GM19395 (cell line): ENCODE measurements around the gene GYPA.
"Not testable (repeated sequence)": the region's sequence is repeated elsewhere in the genome, so short reads cannot be mapped to it uniquely, and the experiment has no call there.

Source experiments
- ATAC-seq: cut with Tn5 transposase; IDR thresholded peaks from one replicate; pipeline ENCODE4 v1.9.1; 2021; ENCODE audit warnings: mild to moderate bottlenecking, moderate library complexity; ENCODE audit not compliant: unreplicated experiment

GYPA gene

DNA sequence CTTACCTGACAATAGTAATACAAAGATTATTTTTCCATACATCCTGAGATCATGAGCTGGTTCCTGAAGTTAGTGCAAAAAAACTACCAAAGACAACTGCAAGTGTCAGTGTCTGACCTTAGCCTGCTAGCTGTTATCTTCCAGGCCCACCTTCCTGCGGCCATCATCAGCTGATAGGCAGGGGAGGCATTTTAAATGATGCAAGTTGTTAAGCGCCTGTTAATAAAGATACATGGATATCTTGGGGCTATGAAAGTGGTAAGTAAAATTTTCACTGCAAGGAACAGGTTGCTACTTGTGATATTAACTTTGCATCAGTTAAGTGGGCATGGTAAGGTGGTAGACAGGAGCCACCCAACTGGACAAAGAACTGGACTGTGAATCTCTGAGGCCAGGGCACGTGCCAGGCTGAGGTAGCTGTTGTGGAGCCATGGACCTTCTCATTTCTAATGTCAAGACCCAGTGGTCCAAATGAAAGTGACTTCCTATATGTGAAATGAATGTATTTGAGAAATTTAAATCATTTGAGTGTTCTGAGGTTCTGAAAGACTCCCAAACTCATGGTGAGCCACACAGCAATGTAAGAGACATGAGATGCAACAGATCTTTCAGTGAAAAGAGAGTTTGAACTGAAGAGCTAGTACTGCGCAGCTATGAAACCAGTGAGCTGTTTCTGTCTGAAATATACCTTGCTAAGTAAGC, at the start of gene GYPA:
Gene GYPA, minus strand, starts transcription at position 125 of the 702 bp plus-strand sequence. Its CDS starts 83 bp downstream, at position 42.
- not testable (repeated sequence) for ATAC-seq

DNA sequence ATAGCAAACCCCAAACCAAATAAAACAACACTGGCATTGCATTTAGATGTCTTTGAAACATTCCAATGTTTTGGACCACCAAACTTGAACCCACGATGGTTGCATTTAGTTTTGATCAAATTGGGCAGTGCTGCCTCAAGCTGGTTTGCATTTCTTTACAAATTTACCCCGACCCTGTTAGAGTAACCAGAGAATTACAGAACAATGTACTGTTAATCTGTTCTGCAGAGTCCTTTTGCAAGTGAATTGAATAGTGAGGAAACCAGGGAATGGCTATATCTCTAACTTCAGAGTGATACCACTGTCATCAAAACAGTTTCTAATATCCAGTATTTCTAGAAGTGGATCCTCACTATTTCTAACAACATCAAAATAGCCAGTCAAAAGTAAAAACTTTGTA, 49.5 kb upstream of the GYPA start:
- ATAC-seq, result no peak

DNA sequence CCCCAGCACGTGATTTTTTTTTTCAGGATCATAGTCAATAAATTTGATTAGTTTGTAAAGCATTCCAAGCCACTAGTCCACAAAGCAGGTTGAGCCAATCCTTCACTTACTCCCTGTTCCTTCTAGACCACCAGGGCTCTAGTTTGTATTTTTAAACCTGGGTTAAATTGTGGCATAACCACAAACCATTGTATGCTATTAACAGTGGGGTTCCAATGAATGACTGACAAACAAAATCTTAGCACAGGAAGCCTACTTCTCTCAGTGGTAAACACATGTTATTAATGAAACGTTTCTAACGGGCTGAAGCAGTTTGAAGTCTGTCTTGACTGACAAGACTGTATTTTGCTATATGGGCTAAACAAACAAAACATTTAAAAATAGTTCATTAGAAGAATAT, 48.6 kb upstream of the GYPA start:
- ATAC-seq, result peak; percentile 85

DNA sequence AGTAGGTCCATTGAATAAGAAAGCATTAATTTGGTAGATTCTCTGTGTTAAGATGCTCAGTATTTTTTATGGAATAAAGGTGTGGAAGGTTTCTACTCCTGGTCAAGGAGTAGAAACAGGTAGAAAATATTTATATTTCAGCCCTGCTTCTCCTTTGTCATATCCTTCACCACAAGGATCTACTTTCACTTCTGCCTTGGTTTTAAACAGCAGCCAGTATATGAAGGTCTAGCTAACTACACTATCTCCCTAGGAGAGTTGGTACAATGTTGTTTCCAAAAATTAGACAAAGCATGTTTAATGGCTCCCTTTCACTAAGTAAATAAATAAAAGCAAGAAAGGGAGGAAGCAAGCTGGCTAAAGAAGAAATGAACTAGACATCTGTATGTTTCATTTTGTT, 44.6 kb upstream of the GYPA start:
- no peak for ATAC-seq

DNA sequence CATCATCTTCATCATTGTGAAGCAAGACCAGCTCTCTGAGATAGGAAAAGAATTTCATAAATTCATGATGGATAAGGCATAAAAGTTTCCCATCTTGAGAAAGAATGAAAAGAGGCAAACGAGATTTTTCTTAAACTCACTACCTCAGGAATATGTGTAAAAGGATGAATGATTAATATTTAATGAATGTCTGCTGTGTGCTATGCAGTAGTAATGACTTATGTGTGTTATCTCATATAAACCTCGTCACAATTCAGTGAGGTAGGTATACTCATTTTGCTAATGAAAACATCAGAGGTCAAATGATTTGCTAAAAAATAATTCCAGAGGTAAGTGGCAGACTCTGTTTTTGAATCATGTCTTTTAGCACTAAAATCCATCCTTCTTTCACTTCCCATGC, 42.6 kb upstream of the GYPA start:
- no peak for ATAC-seq

DNA sequence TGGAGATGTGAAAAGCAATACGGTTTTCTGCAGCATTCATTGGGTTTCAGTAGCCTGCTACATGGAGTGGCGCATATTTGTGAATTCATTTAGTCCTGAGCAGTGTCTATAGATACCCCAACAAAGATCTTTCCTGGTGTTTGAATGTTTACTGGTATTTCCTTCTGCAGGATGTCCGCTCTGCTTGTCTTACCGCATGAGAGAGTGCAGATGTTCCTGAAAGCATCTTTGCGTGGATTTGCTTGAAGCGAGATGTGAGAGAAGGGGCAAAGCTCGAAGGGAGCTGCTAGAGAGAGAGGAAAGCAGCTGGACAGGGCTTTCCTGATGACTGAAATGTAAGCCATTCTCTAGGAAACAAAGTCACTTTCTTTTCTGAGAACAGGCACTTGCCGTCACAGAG, 40.9 kb upstream of the GYPA start:
- ATAC-seq, result peak; percentile 58

DNA sequence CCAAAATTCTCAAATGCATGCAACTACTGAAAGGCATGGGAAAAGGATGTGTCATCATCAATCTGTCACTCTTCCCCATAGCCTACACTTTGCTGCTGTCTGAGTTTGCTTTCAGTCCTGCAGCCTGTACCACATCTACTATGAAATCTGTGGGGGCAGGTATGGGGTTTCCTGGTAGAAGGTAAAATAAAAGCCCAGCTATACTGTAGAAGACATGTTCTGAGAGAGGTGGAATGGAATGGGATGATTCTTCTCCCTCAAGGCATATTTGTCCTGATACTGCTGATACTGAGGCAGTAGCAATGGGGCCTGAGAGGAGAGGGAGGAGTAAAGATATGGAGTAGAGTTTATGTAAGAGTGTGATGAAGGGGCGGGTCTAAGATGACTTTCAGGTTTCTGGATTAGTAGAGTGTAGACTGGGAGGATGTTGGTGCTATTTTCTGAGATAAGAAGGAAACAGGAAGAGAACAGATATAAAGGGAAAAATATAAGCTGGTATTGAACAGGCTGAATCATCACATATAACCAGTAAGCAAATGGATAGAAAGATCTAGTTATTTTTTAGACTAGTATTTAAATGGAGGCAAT, 38.7 kb upstream of the GYPA start:
- ATAC-seq, result no peak

DNA sequence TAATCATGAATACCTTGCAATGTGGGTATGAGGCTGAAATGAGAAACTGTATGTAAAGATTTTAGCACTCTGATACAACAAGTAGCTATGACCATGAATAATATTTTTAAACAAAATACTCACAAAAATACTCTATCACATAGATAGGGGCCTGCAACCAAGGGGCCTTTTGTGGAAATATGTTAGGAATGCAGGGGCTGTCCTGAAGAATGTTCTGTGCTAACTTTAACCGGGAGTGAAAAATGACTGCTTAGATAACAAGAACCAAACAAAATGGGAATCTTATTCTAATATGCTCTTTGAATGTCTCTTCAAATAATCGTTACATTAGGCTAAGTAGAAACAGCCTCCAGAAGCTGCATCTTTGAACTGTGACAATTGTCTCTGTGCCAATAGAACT, 37.9 kb upstream of the GYPA start:
- ATAC-seq, result no peak

DNA sequence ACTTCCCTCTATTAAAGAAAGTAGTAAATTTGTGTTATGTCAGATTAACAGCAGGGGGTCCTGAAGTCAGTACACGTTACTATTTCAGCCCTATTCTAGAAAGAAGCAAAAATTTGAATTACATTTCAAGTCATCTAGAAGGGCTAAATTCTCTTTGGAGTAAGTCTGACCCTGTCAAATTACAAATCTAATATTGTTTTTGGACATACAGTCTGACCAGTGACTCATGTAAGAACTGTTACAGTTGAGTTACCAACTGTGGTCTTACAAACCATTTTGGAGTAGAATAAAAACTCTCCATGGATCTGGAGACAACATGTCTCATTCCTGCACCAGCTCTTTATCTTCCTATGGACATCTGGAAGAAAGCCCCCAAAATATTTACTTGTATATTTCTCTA, 36.0 kb upstream of the GYPA start:
- no peak for ATAC-seq

DNA sequence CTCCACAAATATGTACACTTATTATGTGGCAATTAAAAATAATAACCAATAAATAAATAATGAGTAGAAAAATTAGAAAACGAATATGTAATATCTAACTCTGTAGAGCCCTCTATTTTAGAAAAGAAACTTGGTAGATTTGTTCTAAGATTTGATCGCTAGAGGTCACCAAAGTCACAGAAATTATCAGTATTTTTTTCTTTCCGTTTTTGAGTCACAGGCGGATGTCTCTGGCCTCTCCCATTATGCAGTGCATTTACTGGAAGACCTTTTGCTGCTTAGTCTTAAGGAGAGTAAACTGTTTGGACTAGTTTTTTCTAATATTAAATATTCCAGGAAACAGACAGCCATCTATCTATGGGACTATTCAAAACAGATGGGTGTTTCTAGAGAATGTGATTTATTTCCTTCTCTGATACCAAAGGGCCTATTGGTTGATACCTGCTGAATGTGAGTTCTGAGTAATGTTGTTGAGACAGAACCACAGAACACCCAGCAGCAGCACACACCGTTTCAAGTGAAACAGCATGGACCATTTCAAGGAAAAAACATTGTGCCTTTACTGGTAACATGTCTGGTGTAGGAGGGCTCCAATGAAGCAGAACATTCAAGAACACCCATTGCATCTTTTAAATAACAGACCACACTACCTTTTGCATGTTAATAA, 34.0 kb upstream of the GYPA start:
- ATAC-seq, result peak; percentile 85

DNA sequence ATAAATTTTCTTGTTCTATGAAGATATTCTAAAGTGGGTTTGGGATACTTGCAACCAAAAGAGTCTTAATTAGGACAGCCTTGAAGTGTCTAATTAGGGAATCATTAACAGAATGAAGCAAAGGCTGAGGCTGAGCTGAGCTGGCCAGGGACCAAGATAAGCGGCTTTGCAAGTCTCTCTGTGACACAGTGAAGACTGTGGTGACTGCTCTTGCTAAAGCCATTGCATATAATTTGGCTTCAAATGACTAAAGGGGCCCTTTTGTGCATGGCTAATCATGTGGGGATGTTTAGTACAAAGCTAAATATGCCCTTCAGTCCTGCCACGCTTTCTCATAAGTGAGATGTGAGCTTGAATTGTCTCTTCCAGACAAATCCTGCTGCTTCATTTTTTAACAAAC, 31.2 kb upstream of the GYPA start:
- no peak for ATAC-seq

DNA sequence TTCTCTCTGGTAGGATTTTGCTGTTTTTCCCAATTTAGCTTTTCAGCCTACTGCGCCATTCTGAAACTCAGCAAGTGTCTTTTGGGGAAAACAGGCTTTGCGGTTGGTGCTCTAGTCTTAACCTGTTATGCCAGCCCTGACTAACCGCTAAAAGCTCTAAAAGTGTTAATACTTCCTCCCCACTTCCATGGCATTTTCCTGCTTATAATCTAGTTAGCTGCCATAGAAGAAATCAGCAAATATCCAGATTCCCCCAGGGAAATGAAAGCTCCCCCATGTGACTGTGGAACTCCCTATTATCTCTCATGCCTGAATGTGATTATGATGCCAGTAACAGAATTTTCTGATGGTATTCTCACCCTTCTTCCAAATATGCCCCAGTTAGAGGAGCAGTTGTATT, 28.7 kb upstream of the GYPA start:
- no peak for ATAC-seq

DNA sequence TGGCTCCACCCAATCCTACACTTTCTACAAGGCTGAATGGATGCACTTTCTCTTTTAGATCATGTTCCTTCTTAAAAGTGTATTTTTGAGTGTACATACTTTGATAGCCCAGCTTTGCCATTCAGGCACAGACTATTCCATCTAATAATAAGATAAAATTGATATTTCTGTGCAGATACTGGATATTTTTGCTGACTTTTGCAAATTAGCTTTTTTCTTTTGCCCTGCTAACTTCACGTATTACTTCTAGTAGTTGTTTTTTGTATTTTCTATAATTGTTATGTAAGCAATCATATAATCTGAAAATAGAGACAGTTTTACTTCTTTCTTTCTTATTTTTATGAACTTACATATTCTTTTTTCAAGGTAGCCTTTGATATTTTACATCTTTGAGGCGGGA, 13.5 kb upstream of the GYPA start:
- no peak for ATAC-seq

DNA sequence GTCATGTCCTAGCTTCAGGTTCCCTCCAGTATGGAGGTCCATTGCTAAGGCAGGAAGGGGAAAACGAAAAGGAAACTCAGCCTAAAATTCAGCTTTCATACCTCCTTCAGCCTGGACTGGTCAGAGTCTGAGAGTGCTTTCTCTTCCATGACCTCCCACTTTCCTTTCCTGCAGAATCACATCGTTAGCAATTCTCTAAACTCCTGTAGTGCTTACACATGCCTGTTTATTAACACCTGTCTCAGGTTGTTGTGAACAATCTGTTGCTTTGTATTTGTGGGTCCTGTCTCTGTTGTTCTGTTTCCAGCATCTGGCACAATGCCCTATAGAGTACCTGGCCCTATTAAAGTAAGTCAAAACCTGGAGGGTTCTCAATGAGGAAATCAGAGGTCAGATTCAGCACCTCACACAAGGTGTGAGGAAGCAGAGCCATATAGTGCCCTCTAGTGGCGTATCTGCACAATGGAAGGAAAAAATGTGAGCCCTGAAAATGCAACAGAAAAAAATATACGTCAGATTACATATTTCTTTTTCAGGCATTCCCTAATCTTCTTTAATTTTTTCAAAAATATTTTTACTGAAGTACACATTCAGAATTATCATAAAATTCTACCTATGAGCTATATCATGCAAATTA, 2.3 kb upstream of the GYPA start:
- peak; percentile 87 for ATAC-seq

DNA sequence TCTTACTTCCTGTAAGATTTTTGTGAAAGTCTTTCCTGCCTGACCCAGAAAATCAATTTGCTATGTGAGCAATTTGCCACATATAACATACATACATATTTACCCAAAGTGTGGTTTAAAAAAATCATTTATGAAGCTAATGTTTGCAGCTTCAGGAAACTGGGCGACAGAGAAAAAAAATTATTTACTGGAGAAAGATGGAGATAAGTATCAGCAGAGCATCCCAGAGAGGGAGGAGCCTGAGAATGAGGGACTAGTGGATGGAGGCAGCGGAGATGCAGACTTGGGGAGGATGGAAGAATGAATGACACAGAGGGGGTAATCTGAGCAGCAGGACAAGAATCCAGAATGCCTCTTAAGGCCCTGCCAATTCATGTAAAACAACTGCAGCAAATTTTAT, 975 bp upstream of the GYPA start:
- no peak for ATAC-seq

DNA sequence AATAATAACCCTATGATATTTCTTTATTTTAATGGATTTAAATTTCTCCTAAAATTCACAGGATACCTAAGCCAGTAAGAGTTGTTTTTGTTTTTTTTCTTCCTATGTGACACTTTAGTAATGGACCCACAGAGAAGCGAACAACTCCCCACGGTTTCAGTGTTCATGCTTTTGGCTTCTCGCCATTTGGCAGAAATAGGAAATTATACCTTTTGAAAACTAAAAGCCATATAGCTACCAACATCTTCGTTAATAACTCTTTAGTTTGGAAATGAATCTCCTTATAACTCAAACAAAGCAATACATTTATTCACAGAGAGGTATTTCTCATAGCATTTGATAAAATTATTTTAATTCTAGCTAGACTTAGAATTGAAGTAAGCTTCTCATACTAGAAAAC, 527 bp downstream of the GYPA start:
- not testable (repeated sequence) for ATAC-seq

DNA sequence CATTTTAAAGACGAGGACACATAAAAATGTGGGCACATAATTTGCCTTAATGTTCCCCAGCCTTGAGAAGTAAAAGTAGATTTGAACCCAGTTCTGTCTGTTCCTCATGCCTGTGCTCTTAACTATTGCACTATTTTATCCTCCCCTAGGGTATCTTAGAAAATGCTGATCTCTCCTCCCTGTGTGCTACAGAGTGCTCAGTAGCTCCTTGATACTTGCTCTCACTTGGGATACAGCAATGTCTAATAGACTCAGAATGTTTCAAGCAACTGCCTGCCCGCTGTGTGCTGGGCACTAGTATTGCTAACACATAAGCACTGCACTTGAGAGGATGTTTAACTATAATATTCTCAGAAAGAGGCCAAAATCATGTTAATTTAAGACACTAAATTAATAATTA, 971 bp downstream of the GYPA start:
- not testable (repeated sequence) for ATAC-seq

DNA sequence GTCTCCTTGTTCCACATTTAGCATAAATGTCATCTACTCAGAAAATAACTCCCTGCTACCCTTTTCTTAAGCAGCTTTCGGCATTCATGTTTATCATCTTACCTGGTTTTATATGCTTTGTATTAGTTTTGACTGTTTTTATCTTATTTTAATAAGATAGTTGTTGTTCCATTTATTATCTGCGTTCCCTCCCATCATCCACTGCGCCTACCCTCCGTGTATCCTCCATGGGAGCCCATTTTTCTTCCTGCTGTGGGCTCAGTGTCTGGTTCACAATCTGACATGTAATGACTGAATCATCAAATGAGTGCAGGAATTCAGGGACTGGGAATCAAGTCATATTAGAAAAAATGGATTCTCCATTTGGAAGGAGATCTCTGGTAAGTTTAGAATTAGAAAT, 2.3 kb downstream of the GYPA start:
- ATAC-seq, result not testable (repeated sequence)

DNA sequence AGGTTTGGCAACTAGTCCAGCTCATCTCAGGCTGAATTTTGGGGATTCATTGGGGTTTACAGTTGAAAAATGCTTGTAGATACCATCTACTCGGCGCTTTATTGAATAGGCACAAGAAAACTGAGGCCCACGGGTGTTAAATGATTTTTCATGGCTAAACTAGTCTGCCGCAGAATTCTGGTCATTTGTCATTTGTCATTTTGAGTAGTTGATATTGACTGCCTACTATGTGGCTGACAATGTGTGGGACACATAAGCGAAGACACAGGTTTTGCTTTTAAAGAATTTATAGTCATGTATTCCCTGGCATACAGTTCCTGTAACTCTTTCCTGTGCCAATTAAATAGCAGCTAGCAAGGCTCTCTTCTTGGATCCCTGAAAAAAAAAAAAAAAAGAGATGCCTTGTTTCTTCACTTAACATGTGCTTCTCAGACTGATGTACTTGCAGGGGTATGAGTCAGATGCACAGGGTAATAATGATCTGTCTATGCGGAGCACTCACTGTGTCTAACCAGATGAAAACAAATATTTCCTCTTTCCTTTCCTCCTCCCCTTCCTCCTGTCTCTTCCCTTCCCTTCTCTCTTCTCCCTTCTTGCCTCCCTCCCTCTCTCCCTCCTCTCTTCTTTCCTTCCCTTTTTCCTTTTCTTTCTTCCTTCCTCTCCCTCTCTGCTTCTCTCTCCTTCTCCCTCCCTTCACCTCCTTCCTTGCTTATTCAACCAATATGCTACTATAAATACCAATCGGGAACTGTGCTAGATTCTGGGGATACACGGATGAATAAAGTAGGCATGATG, 3.2 kb downstream of the GYPA start:
- ATAC-seq, result not testable (repeated sequence)

DNA sequence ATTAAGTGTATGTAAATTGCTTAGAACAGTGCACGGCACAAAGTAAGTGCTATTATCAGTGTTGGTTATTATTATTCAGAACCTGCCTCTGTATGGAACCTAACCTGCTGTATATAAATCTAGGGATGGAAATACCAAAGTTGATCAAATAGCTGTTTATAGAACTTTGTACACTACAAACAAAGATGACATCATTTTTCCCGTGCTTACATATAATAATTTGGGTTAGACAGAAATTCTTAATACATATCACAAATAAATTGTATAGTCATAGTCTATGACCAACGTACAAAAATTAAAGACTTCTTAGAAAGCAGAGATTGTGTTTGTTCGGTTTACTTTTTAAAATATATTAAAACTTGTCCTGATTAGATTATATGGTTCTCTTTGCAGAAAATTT, 4.3 kb downstream of the GYPA start:
- ATAC-seq, result not testable (repeated sequence)

DNA sequence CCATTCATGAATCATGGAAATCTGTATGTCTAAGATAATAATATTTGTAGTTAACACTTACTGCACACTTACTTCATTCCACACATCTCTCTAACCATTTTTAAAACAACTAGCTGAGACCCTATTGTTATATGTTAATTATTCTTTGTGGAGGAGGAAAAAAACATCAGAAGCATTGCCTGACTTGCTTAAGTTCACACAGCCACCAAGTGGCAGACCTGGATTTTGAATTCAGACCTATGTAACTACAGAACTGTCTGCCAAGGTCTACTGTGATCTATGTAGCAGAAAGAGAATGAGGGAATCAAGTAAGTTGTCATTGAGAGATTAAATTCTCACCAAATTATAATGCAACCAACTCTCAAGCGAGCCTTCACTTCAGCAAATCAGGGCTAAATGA, 10.4 kb downstream of the GYPA start:
- ATAC-seq, result not testable (repeated sequence)
